H9 (cell line): ENCODE measurements around the gene TSSK2. TPM values are rescaled to one million over a fixed set of nuclear protein-coding genes. Genes with fewer than 3 reads are reported as not detected.

Experiments
- DNase-seq: peaks from one replicate; pipeline ENCODE4 v3.0.0-alpha.2; 2017
- H2AFZ ChIP-seq: one replicate; pipeline ENCODE4 v1.6.1; 2013; ENCODE audit warnings: mild to moderate bottlenecking, low read length, control low read depth, moderate library complexity
- H2AK5ac ChIP-seq: 2 replicates; pipeline ENCODE4 v1.6.1; 2013; ENCODE audit warnings: low read length, control low read depth, mixed read lengths; ENCODE audit not compliant: insufficient read length
- H2BK120ac ChIP-seq: one replicate; pipeline ENCODE4 v1.6.1; 2013; ENCODE audit warnings: low read depth, mild to moderate bottlenecking, low read length, control low read depth, inconsistent platforms; ENCODE audit not compliant: poor library complexity, severe bottlenecking
- H2BK12ac ChIP-seq: 2 replicates; pipeline ENCODE4 v1.6.1; 2013; ENCODE audit warnings: low read length, control low read depth, mixed read lengths, low read depth; ENCODE audit not compliant: insufficient read length
- H2BK15ac ChIP-seq: 2 replicates; pipeline ENCODE4 v1.6.1; 2013; ENCODE audit warnings: low read depth, low read length, control low read depth
- H2BK20ac ChIP-seq: one replicate; pipeline ENCODE4 v1.6.1; 2013; ENCODE audit warnings: low read depth, mild to moderate bottlenecking, low read length, control low read depth, inconsistent platforms; ENCODE audit not compliant: poor library complexity, severe bottlenecking
- H2BK5ac ChIP-seq: 2 replicates; pipeline ENCODE4 v1.6.1; 2013; ENCODE audit warnings: low read length, control low read depth, mixed read lengths; ENCODE audit not compliant: insufficient read length
- H3K14ac ChIP-seq: 2 replicates; pipeline ENCODE4 v1.6.1; 2013; ENCODE audit warnings: low read length, control low read depth; ENCODE audit not compliant: insufficient read depth
- H3K18ac ChIP-seq: 2 replicates; pipeline ENCODE4 v1.6.1; 2013; ENCODE audit warnings: low read depth, mild to moderate bottlenecking, mixed read lengths, low read length, control low read depth; ENCODE audit not compliant: insufficient read length
- H3K23ac ChIP-seq: 2 replicates; pipeline ENCODE4 v1.6.1; 2013; ENCODE audit warnings: low read length, control low read depth, mixed read lengths, low read depth; ENCODE audit not compliant: insufficient read length
- H3K23me2 ChIP-seq: 2 replicates; pipeline ENCODE4 v1.6.1; 2013; ENCODE audit warnings: low read depth, mild to moderate bottlenecking, mixed read lengths, low read length, control low read depth; ENCODE audit not compliant: insufficient read length, poor library complexity, severe bottlenecking
- H3K27ac ChIP-seq: 2 replicates; pipeline ENCODE4 v1.5.1; 2013; ENCODE audit warnings: low read length, control low read depth, mixed read lengths, low read depth; ENCODE audit not compliant: insufficient read length
- H3K27me3 ChIP-seq: 2 replicates; pipeline ENCODE4 v1.6.1; 2013; ENCODE audit warnings: low read length, control low read depth, inconsistent platforms; ENCODE audit not compliant: insufficient read depth
- H3K4ac ChIP-seq: 2 replicates; pipeline ENCODE4 v1.6.1; 2013; ENCODE audit warnings: low read depth, mild to moderate bottlenecking, control low read depth, inconsistent platforms, low read length, moderate library complexity
- H3K4me1 ChIP-seq: 2 replicates; pipeline ENCODE4 v1.6.1; 2013; ENCODE audit warnings: low read length, control low read depth, inconsistent platforms; ENCODE audit not compliant: insufficient read depth
- H3K4me2 ChIP-seq: 2 replicates; pipeline ENCODE4 v1.6.1; 2013; ENCODE audit warnings: low read length, control low read depth, mixed read lengths; ENCODE audit not compliant: insufficient read length, insufficient read depth
- H3K56ac ChIP-seq: 2 replicates; pipeline ENCODE4 v1.6.1; 2013; ENCODE audit warnings: low read depth, mild to moderate bottlenecking, mixed read lengths, low read length, control low read depth; ENCODE audit not compliant: insufficient read length
- H3K79me1 ChIP-seq: 2 replicates; pipeline ENCODE4 v1.6.1; 2013; ENCODE audit warnings: low read depth, mild to moderate bottlenecking, moderate library complexity, low read length, control low read depth, inconsistent platforms; ENCODE audit not compliant: insufficient read depth, poor library complexity, severe bottlenecking
- H3K79me2 ChIP-seq: 2 replicates; pipeline ENCODE4 v1.6.1; 2013; ENCODE audit warnings: low read length, control low read depth, inconsistent platforms; ENCODE audit not compliant: insufficient read depth
- H3K9ac ChIP-seq: 2 replicates; pipeline ENCODE4 v1.6.1; 2013; ENCODE audit warnings: low read length, control low read depth, mixed read lengths; ENCODE audit not compliant: insufficient read length; ENCODE audit errors: extremely low read depth
- H3K9me3 ChIP-seq: one replicate; pipeline ENCODE4 v1.6.1; 2013; ENCODE audit warnings: low read depth, low read length, inconsistent platforms; ENCODE audit not compliant: control insufficient read depth
- H3T11ph ChIP-seq: one replicate; pipeline ENCODE4 v1.6.1; 2013; ENCODE audit warnings: mild to moderate bottlenecking, low read length, control low read depth, inconsistent platforms
- H4K20me1 ChIP-seq: one replicate; pipeline ENCODE4 v1.6.1; 2013; ENCODE audit not compliant: control insufficient read depth, insufficient read length, insufficient read depth
- H4K5ac ChIP-seq: 2 replicates; pipeline ENCODE4 v1.6.1; 2013; ENCODE audit warnings: low read depth, mild to moderate bottlenecking, mixed read lengths, low read length, control low read depth; ENCODE audit not compliant: insufficient read length
- H4K8ac ChIP-seq: replicated peaks from 2 replicates; pipeline ENCODE4 v1.6.1; 2013; ENCODE audit warnings: low read length, control low read depth, mixed read lengths, low read depth; ENCODE audit not compliant: insufficient read length
- H4K91ac ChIP-seq: 2 replicates; pipeline ENCODE4 v1.6.1; 2013; ENCODE audit warnings: low read depth, mild to moderate bottlenecking, moderate library complexity, mixed read lengths, low read length, control low read depth; ENCODE audit not compliant: insufficient read length
- H3K27ac Mint-ChIP-seq, 3 experiments: 2 replicates in 2 of 3; 3 replicates in 1 of 3; pipeline ENCODE4 v1.8.0; 2020 to 2021; ENCODE audit warnings: mixed read lengths in 3 of 3, mild to moderate bottlenecking in 1 of 3, moderate library complexity in 1 of 3
- H3K27me3 Mint-ChIP-seq: 2 replicates; pipeline ENCODE4 v1.8.0; 2021; ENCODE audit warnings: low read depth, mild to moderate bottlenecking, moderate library complexity, mixed read lengths
- H3K36me3 Mint-ChIP-seq, 3 experiments: 2 replicates in 2 of 3; 3 replicates in 1 of 3; pipeline ENCODE4 v1.8.0; 2020 to 2021; ENCODE audit warnings: low read depth in 3 of 3, mixed read lengths in 3 of 3; ENCODE audit not compliant: insufficient read depth in 1 of 3
- H3K4me1 Mint-ChIP-seq, 2 experiments: 2 replicates each; pipeline ENCODE4 v1.8.0; 2020; ENCODE audit warnings: mixed read lengths in 2 of 2
- H3K4me3 Mint-ChIP-seq, 2 experiments: 2 replicates in 1 of 2; 3 replicates in 1 of 2; pipeline ENCODE4 v1.8.0; 2020 to 2021; ENCODE audit warnings: mild to moderate bottlenecking in 2 of 2, mixed read lengths in 2 of 2, moderate library complexity in 1 of 2
- H3K9me3 Mint-ChIP-seq, 2 experiments: 2 replicates in 1 of 2; 3 replicates in 1 of 2; pipeline ENCODE4 v1.8.0; 2020; ENCODE audit warnings: mild to moderate bottlenecking in 2 of 2, mixed read lengths in 2 of 2, moderate library complexity in 1 of 2
- WGBS: extraction: QIAGEN DNeasy Blood & Tissue Kit; methylation state at CpG from one replicate; pipeline ENCODE4 v1.1.7; 2013; ENCODE audit warnings: missing lambda C conversion rate, low lambda C conversion rate, mixed read lengths; ENCODE audit not compliant: insufficient read length; ENCODE audit errors: extremely low coverage; 5-methylcytosine and 5-hydroxymethylcytosine counted together
- total RNA-seq: library from RNA; stranded (reverse); gene quantifications from 2 replicates; pipeline ENCODE4 v1.2.1, GENCODE V29; 2021
- TF ChIP-seq, protein P1 (sequence below): fragments of 200-600 bp; sonication (generic); conservative IDR thresholded peaks from 3 replicates; pipeline ENCODE4 v1.8.0; 2021; ENCODE audit warnings: antibody characterized with exemption, mild to moderate bottlenecking

The TSSK2 gene
- total RNA-seq, 1 experiment from 2014 or later: not detected

DNA sequence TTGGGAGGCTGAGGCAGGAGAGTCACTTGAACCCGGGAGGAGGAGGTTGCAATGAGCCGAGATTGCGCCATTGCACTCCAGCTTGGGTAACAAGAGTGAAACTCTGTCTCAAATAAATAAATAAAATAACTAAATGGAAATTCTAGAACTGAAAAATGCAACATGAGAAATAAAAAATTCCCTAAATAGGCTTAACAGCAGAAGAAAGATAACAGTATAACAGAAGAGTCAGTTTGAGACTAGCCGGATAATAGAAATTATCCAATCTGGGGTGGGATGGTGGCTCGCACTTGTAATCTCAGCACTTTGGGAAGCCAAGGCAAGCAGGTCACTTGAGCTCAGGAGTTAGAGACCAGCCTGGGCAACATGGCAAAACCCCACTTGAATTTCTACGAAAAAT lies 33.3 kb downstream of the TSSK2 start:
- WGBS: no CpG with 5 or more reads among the region's 6 CpGs
- H2BK12ac ChIP-seq: no peak overlapping the region
- no peak overlapping the region for H3K4me3 Mint-ChIP-seq
- H3K4me1 ChIP-seq: no peaks in the 10 kb centered on the region
- H3K14ac ChIP-seq: no peak overlapping the region
- no peak overlapping the region for H3K23ac ChIP-seq
- H3K9me3 Mint-ChIP-seq: no peaks in the 10 kb centered on the region
- no peak overlapping the region for H2BK20ac ChIP-seq
- no peaks in the 10 kb centered on the region for H3K79me2 ChIP-seq
- TF ChIP-seq, protein P1, sequence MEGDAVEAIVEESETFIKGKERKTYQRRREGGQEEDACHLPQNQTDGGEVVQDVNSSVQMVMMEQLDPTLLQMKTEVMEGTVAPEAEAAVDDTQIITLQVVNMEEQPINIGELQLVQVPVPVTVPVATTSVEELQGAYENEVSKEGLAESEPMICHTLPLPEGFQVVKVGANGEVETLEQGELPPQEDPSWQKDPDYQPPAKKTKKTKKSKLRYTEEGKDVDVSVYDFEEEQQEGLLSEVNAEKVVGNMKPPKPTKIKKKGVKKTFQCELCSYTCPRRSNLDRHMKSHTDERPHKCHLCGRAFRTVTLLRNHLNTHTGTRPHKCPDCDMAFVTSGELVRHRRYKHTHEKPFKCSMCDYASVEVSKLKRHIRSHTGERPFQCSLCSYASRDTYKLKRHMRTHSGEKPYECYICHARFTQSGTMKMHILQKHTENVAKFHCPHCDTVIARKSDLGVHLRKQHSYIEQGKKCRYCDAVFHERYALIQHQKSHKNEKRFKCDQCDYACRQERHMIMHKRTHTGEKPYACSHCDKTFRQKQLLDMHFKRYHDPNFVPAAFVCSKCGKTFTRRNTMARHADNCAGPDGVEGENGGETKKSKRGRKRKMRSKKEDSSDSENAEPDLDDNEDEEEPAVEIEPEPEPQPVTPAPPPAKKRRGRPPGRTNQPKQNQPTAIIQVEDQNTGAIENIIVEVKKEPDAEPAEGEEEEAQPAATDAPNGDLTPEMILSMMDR: no peak
- no peak overlapping the region for H4K8ac ChIP-seq
- H4K20me1 ChIP-seq: no peaks in the 10 kb centered on the region
- no peak overlapping the region for H3K27ac Mint-ChIP-seq
- DNase-seq: no peak
- H4K91ac ChIP-seq: no peak overlapping the region
- no peak overlapping the region for H2BK120ac ChIP-seq
- no peak overlapping the region for H2AK5ac ChIP-seq
- no peak overlapping the region for H3K4ac ChIP-seq
- no peak overlapping the region for H4K5ac ChIP-seq
- no peak overlapping the region for H3T11ph ChIP-seq
- no peak overlapping the region for H2BK5ac ChIP-seq
- no peaks in the 10 kb centered on the region for H3K79me1 ChIP-seq
- H3K4me1 Mint-ChIP-seq: peaks cover under 1 to 11% of the 10 kb centered on the region in 2 experiments
- H3K4me2 ChIP-seq: no peak overlapping the region
- no peak overlapping the region for H3K56ac ChIP-seq
- H2AFZ ChIP-seq: no peak overlapping the region
- no peaks in the 10 kb centered on the region for H3K23me2 ChIP-seq
- H2BK15ac ChIP-seq: no peak overlapping the region
- H3K9ac ChIP-seq: no peak overlapping the region
- H3K27ac ChIP-seq: no peak overlapping the region
- no peaks in the 10 kb centered on the region; the same call in 1 of the 2 replicates for H3K27me3 ChIP-seq
- peaks cover 82% of the 10 kb centered on the region for H3K27me3 Mint-ChIP-seq
- H3K36me3 Mint-ChIP-seq: no peaks in the 10 kb centered on the region
- no peaks in the 10 kb centered on the region for H3K9me3 ChIP-seq
- no peak overlapping the region for H3K18ac ChIP-seq
